Prostate gland (tissue), 2 donors: ENCODE results near the gene DNAJC27. TPM values are rescaled to one million over a fixed set of nuclear protein-coding genes. Genes with fewer than 3 reads are reported as not detected.

Experiments
- DNase-seq: peaks from one replicate; pipeline ENCODE4 v3.0.0-alpha.2; 2019; ENCODE audit warnings: low spot score
- H3K27ac ChIP-seq, 2 donors: fragments of 200-600 bp; sonication (generic); 2 replicates each; pipeline ENCODE4 v1.5.1; 2017 to 2019
- H3K27me3 ChIP-seq: fragments of 200-600 bp; sonication (generic); replicated peaks from 2 replicates; pipeline ENCODE4 v1.5.1; 2019; ENCODE audit not compliant: insufficient read depth
- H3K36me3 ChIP-seq, 2 donors: fragments of 200-600 bp; sonication (generic); 1 replicate in 1 of 2; 2 replicates in 1 of 2; pipeline versions ENCODE4 v1.5.1 to v1.8.1; 2017 to 2019
- H3K4me1 ChIP-seq: fragments of 200-600 bp; sonication (generic); replicated peaks from 2 replicates; pipeline ENCODE4 v1.5.1; 2019
- H3K4me3 ChIP-seq, 2 donors: fragments of 200-600 bp; sonication (generic); 2 replicates each; pipeline ENCODE4 v1.5.1; 2017 to 2019
- H3K9me3 ChIP-seq: fragments of 200-600 bp; sonication (generic); 2 replicates; pipeline ENCODE4 v1.5.1; 2017
- CTCF ChIP-seq, 4 experiments: fragments of 200-600 bp in 2 of 4; fragments of 450-650 bp in 2 of 4; sonication (generic) in 2 of 4; IDR thresholded peaks; 1 replicate in 3 of 4; 2 replicates in 1 of 4; pipeline ENCODE4 v1.5.1; 2016 to 2019; ENCODE audit warnings: antibody characterized with exemption in 4 of 4, mild to moderate bottlenecking in 2 of 4, moderate library complexity in 2 of 4
- POLR2A ChIP-seq: fragments of 450-650 bp; IDR thresholded peaks from one replicate; pipeline ENCODE4 v1.6.1; 2016; ENCODE audit warnings: antibody characterized with exemption, mild to moderate bottlenecking
- POLR2AphosphoS5 ChIP-seq: sonication (generic); formaldehyde crosslinking; IDR thresholded peaks from one replicate; pipeline ENCODE4 v1.6.1; 2017; ENCODE audit warnings: antibody characterized with exemption
- WGBS: methylation state at CpG from one replicate; pipeline ENCODE4 v1.1.5; 2018; 5-methylcytosine and 5-hydroxymethylcytosine counted together
- intact Hi-C: fragments of 100-400 bp; cut with DNase I; formaldehyde crosslinking; loops from one replicate; pipeline ENCODE4 v1.14.2; 2022
- total RNA-seq, 2 donors: library from RNA; depleted of rRNA; stranded (reverse); fragments of >200 nt; gene quantifications; one replicate each; pipeline ENCODE4 v1.1.0, GENCODE V29; 2016

Gene DNAJC27
- total RNA-seq, 2 donors from 2014 or later = 3.0 to 9.2 TPM

GRCh38 chr2:24919037-24919505, 52.7 kb downstream of the DNAJC27 start:
- Histone ChIP-seq H3K36me3 (no peaks in the 10 kb centered on the region), H3K4me1 (no peaks in the 10 kb centered on the region), H3K27me3 (no peaks in the 10 kb centered on the region), H3K9me3 (no peaks in the 10 kb centered on the region), H3K4me3 (peak overlapping the region; percentile 57 to 59), H3K27ac (peak overlapping the region; percentile 67 to 72)
- no peak for TF ChIP-seq POLR2AphosphoS5
- TF ChIP-seq POLR2A = no peak
- no peak for TF ChIP-seq CTCF (IDR thresholded peaks at IDR 0.05)
- intact Hi-C loops = no loop called here
- WGBS = 12% methylated on average over 11 of the region's 13 CpGs
- peak; percentile 21 for DNase-seq

- Histone ChIP-seq H3K27ac (peak overlapping the region in 1 of 2 donors; percentile 72), H3K4me3 (peak overlapping the region; percentile 57 to 59), H3K36me3 (no peaks in the 10 kb centered on the region), H3K4me1 (no peaks in the 10 kb centered on the region), H3K9me3 (no peaks in the 10 kb centered on the region), H3K27me3 (no peaks in the 10 kb centered on the region)
- intact Hi-C loops = no loop called here
- DNase-seq = no peak
- no peak for TF ChIP-seq CTCF (IDR thresholded peaks at IDR 0.05)
- TF ChIP-seq POLR2A = no peak
- no peak for TF ChIP-seq POLR2AphosphoS5
- WGBS = 78% methylated on average over 42 of the region's 42 CpGs
These were observed 53.3 kb downstream of the DNAJC27 start for GRCh38 chr2:24918326-24919036.

GRCh38 chr2:24917731-24918325, 53.9 kb downstream of the DNAJC27 start:
- Histone ChIP-seq H3K9me3 (no peaks in the 10 kb centered on the region), H3K4me3 (no peak overlapping the region), H3K36me3 (no peaks in the 10 kb centered on the region), H3K4me1 (no peaks in the 10 kb centered on the region), H3K27me3 (no peaks in the 10 kb centered on the region), H3K27ac (no peak overlapping the region)
- intact Hi-C loops = no loop called here
- no peak for DNase-seq
- WGBS = 79% methylated on average over 12 of the region's 12 CpGs
- no peak for TF ChIP-seq POLR2A

- 89% methylated on average over 7 of the region's 7 CpGs for WGBS
- TF ChIP-seq CTCF (IDR thresholded peaks at IDR 0.05) = no peak
- no peak for TF ChIP-seq POLR2AphosphoS5
- TF ChIP-seq POLR2A = no peak
- Histone ChIP-seq H3K27ac (no peak overlapping the region), H3K36me3 (no peaks in the 10 kb centered on the region), H3K4me1 (no peaks in the 10 kb centered on the region), H3K27me3 (no peaks in the 10 kb centered on the region), H3K4me3 (no peak overlapping the region), H3K9me3 (no peaks in the 10 kb centered on the region)
- DNase-seq = no peak
- intact Hi-C loops = no loop called here
These were observed 54.7 kb downstream of the DNAJC27 start for GRCh38 chr2:24917086-24917485.

GRCh38 chr2:24915796-24916195, 56.0 kb downstream of the DNAJC27 start:
- H3K9me3 ChIP-seq = no peaks in the 10 kb centered on the region
- no peaks in the 10 kb centered on the region for H3K27me3 ChIP-seq
- no peak for DNase-seq
- intact Hi-C loops = no loop called here
- H3K36me3 ChIP-seq = no peaks in the 10 kb centered on the region
- H3K27ac ChIP-seq = no peak overlapping the region
- 72% methylated on average over 4 of the region's 4 CpGs for WGBS
- H3K4me3 ChIP-seq = no peak overlapping the region
- TF ChIP-seq POLR2A = no peak
- no peak for TF ChIP-seq CTCF (IDR thresholded peaks at IDR 0.05)
- TF ChIP-seq POLR2AphosphoS5 = no peak
- no peaks in the 10 kb centered on the region for H3K4me1 ChIP-seq
